Iris pigment epithelial cell (primary cell): Measurements from ENCODE around the gene ANO1.
"Not testable (repeated sequence)": the region's sequence is repeated elsewhere in the genome, so short reads cannot be mapped to it uniquely, and the experiment has no call there.

Experiments used
- DNase-seq: peaks from one replicate; pipeline ENCODE4 v3.0.0-alpha.2; 2011; ENCODE audit warnings: low read depth

ANO1 gene

DNA sequence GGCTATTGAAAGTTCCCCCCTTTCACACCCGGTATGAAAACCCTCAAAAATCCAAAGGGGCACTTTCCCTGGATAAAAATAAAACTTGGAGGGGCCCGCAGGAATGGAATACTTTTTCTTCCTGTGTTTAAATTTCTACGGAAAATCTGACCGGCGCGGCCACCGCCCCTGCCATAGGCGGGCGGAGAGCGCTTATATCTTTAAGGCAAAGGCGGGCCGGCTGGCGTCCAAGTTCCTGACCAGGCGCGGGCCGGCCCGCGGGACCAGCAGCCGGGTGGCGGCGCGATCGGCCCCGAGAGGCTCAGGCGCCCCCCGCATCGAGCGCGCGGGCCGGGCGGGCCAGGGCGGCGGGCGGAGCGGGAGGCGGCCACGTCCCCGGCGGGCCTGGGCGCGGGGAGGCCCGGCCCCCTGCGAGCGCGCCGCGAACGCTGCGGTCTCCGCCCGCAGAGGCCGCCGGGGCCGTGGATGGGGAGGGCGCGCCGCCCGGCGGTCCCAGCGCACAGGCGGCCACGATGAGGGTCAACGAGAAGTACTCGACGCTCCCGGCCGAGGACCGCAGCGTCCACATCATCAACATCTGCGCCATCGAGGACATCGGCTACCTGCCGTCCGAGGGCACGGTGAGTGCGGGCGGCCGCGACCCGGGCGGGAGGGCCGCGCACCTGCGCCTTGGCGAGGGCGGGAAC, at the start of gene ANO1:
TSS of gene ANO1 (plus strand) at position 223 of the 686 bp plus-strand sequence. CDS start at position 513, 290 bp downstream.
- no peak for DNase-seq

DNA sequence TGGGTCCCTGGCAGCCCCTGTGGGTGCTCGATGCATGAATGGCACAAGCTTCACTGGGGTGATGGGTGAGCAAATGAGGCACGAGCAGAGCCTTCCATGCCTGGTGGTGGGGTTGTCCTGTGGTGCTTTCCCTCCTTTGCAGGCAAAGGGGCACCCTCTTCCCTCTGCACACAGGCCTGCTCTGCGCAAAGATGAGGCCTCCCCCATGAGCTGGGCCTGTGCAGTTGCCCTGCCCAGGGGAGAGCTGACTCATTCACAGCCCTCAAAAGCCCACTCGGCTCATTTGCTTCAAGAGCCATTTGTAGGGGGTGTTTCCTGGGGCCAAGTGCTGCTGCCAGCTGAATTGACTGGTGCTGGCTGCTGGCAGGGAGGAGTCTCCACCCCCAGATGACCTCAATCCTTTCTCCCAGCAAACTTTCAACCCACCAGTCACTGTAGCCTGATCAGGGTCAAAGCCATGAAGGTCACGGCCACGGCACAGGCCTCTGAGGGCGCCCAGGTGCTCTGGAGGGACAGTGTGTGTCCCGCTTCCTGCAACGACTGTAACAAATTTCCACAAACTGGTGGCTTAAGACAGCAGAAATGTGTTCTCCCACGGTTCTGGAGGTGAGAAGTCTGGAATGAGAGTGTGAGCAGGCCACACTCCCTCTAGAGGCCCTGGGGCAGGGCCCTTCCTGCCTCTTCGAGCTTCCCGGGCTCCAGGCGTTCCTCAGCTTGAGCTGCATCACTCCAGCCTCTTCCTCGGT, 48.8 kb upstream of the ANO1 start:
- no peak for DNase-seq

DNA sequence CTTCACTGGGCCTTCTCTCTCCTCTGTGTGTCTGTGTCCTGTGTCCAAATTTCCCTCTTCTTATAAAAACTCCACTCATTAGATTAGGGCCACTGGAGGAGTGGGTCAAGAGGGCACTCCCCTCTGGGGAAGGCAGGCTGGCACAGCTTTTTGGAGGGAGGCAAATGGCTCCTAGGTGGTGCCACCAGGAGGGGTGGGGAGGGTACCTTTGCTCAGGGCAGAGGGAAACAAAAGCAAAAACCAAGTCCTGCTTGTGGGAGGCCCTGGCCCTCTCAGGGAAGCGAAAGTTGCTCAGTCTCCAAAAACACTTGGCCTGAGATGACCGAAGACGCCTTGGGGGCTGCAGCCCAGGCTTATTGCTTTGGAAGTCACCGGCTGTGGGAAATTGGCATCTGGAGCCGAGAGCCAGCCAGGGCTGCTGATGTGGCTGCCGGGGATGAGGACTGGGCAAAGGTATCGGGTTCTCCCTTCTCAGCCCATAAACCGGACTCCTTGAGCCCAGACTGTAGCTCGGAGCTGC, 48.2 kb upstream of the ANO1 start:
- DNase-seq, result no peak

GRCh38 chr11:70030412-70030811, 47.7 kb upstream of the ANO1 start:
- DNase-seq, result no peak

DNA sequence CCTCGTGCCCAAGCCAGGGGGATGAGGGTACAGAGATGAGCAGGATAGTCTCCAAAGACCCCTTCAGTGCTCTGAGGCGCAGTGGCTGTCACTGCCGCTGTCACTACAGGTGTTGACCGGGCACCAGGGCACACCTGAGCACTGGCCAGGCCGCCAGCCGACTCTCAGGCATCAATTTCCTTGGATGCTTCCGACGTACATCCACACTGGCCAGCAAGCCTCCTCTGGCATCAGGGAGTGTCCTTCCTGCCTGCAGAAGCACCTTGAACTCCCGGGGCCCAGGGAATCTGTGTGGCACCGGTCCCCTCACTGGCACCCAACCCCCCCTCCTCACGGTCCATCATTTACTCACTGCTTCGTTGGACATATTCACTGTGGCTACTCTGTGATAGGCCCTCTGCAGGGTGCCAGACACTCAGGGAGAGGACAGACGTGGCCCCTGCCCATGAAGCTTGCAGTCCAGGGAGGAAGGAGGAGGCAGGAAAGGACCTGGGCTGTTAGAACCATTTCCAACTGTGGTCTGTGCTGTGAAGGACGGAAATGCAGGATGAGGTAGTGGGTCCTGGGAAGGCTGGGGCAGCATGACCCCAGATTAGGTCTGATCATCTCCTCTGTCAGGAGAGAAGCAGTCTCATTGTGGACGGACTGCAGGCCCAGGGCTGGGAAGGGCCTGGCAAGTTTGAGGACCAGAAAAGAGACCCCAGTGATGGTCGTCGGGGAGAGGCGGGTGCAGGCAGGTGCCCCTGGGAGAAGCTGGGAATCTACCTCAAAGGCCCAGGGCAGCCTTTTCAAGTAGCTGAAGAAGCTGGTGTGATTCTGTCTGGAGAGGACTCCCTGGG, 46.3 kb upstream of the ANO1 start:
- no peak for DNase-seq

GRCh38 chr11:70032470-70032795, 45.7 kb upstream of the ANO1 start:
- no peak for DNase-seq

- no peak for DNase-seq
Measured at GRCh38 chr11:70032943-70033710, 45.0 kb upstream of the ANO1 start.

DNA sequence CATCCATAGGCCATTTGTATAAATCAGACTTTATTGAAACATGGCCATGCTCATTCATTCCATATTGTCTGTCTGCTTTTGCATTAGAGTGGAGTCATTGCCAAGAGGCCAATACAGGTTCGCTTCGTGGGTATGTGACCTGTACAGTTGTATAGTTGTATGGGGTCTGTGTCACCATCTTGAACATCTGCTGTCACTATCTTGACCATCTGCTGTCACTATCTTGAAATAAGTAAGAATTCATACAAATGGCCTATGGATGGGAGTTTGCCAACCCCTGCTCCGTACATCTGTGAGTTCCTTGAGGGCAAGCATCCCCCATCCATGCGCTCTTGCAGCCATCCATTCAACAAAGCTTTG, 44.4 kb upstream of the ANO1 start:
- DNase-seq, result no peak

- no peak for DNase-seq
Measured at GRCh38 chr11:70034740-70035365, 43.3 kb upstream of the ANO1 start.

GRCh38 chr11:70035665-70036064, 42.5 kb upstream of the ANO1 start:
- DNase-seq, result not testable (repeated sequence)

DNA sequence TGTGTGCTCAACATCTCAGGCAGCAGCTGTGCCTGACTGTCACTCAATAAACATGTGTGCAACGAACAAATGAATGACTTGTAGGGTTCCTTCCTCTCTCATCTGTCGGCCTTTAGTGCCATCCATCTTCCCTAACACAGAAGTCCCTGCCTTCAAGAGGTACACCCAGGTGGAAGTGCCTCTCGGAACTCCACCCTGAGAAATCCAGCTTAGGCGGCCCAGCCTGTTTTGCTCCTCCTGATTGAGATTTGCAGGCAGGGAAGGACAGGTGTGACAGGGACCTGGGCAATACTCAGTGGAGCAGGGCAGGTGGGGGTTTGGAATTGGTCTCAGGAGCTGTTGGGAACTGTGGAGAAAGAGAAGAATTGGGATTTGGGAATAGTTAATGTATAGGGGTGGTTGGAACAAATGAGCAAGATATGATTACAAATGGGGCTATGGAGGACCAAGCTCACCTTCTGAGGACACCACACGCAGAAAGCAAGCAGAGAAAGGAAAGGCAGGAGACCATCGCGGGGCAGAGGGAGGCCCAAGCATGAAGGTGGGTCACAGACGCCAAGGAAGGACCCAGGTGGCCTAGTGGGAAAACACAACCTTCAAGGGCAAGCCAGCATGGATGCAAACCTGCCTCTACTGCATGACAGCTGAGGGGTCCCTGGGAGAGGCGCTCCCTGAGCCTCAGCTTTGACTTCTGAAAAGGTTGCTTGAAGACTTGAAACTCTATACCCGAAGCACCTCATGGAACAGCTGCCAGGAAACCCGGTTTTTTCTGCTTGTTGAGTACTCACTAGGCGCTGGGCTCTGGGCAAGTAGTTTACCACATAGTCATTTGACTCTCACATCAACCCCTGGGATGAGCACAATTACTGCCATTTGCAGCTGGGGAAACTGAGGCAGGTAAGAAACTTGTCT, 40.9 kb upstream of the ANO1 start:
- no peak for DNase-seq

DNA sequence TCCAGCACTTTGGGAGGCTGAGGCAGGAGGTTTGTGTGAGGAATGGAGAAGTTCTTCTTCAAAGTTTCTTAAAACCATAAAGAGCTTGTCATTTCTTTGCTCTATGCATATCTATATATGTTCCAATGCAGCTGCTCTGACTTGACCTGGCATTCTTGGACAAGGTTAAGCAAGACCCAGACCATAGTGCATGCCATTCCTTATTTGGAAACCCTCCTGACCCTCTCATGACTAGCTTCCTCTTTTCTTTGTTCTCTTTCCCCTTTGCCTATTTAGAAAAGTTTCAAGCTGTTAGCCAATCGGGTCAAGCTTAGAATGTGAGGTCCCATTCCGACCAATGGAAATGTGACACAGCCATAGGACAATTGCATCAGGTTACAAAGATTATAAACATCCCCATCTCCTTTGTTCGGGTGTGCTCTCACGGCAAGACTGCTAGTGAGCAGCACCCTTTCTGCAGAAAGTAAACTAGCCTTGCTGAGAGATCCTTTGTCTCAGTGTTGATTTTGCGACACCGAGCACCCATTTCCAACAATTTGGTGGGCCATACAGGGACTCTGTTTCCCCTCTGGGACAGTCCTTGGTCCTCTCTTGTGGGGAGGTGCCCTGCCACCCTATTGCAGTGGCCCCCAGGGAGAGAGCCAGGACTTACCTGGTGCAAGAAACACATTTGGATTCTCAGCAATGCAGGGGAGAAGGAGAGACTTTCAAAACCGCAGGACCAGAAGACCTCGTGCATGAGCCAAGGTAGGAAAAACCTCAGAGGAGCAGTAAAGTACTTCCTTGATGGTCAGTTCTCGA, 39.9 kb upstream of the ANO1 start:
- DNase-seq, result no peak

DNA sequence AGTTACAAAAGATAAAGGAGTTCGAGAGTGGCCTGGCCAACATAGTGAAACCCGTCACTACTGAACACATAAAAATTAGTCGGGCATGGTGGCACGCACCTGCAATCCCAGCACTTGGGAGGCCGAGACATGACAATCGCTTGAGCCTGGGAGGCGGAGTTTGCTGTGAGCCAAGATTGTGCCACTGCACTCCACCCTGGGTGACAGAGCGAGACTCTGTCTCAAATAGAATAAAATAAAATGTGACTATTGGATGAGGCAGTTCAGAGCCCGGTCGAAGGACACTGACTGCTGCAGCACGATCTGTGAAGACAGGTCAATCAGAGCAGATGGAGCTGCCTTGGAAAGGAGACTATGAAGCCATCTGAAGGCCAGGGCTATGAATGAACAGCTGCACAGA, 37.7 kb upstream of the ANO1 start:
- no peak for DNase-seq

GRCh38 chr11:70040869-70041501, 37.1 kb upstream of the ANO1 start:
- DNase-seq, result no peak

- DNase-seq, result no peak
Measured at GRCh38 chr11:70043482-70043881, 34.6 kb upstream of the ANO1 start.

- no peak for DNase-seq
Measured at GRCh38 chr11:70046089-70046488, 32.0 kb upstream of the ANO1 start.

GRCh38 chr11:70048279-70049024, 29.7 kb upstream of the ANO1 start:
- peak; percentile 5 for DNase-seq

GRCh38 chr11:70049045-70049444, 29.1 kb upstream of the ANO1 start:
- DNase-seq, result no peak
